GM23248 (cell line): ENCODE data around the gene PRR22.

Source experiments
- EZH2 ChIP-seq: fragments of 200-600 bp; sonication (generic); IDR thresholded peaks from 2 replicates; pipeline ENCODE4 v1.6.1; 2018; ENCODE audit warnings: antibody characterized with exemption, mild to moderate bottlenecking; ENCODE audit not compliant: insufficient read depth, poor library complexity, severe bottlenecking
- EZH2phosphoT487 ChIP-seq: fragments of 200-600 bp; sonication (generic); IDR thresholded peaks from 2 replicates; pipeline ENCODE4 v1.6.1; 2018; ENCODE audit warnings: antibody characterized with exemption, moderate library complexity, mild to moderate bottlenecking, low read depth; ENCODE audit not compliant: insufficient read depth

- no peak for TF ChIP-seq EZH2
- TF ChIP-seq EZH2phosphoT487, result no peak
Measured at GRCh38 chr19:5824751-5825150, 40.2 kb upstream of the PRR22 start.
